Ishikawa (cell line): ENCODE results near the gene TMEM89.

Source experiments
- CEBPB ChIP-seq: IDR thresholded peaks from 2 replicates; pipeline ENCODE4 v1.6.1; 2012
- CREB1 ChIP-seq: IDR thresholded peaks from 2 replicates; pipeline ENCODE4 v1.6.1; 2012; ENCODE audit warnings: low read depth
- EGR1 ChIP-seq: IDR thresholded peaks from 2 replicates; pipeline ENCODE4 v1.6.1; 2012
- EP300 ChIP-seq: IDR thresholded peaks from 2 replicates; pipeline ENCODE4 v1.6.1; 2012; ENCODE audit warnings: borderline replicate concordance
- FOXM1 ChIP-seq: IDR thresholded peaks from 2 replicates; pipeline ENCODE4 v1.6.1; 2012; ENCODE audit warnings: low read depth, borderline replicate concordance
- MAX ChIP-seq: IDR thresholded peaks from 2 replicates; pipeline ENCODE4 v1.6.1; 2012
- NFIC ChIP-seq: IDR thresholded peaks from 2 replicates; pipeline ENCODE4 v1.6.1; 2012
- RAD21 ChIP-seq: IDR thresholded peaks from 2 replicates; pipeline ENCODE4 v1.6.1; 2012; ENCODE audit warnings: low read depth
- REST ChIP-seq: IDR thresholded peaks from 2 replicates; pipeline ENCODE4 v1.6.1; 2012; ENCODE audit warnings: low read depth, mild to moderate bottlenecking
- TAF1 ChIP-seq: IDR thresholded peaks from 2 replicates; pipeline ENCODE4 v1.6.1; 2012; ENCODE audit warnings: low read depth, mild to moderate bottlenecking
- TCF12 ChIP-seq: IDR thresholded peaks from 2 replicates; pipeline ENCODE4 v1.6.1; 2012; ENCODE audit warnings: low read depth
- TEAD4 ChIP-seq: IDR thresholded peaks from 2 replicates; pipeline ENCODE4 v1.6.1; 2012
- USF1 ChIP-seq: IDR thresholded peaks from 2 replicates; pipeline ENCODE4 v1.6.1; 2012
- YY1 ChIP-seq: IDR thresholded peaks from 2 replicates; pipeline ENCODE4 v1.6.1; 2012; ENCODE audit warnings: low read depth
- ZBTB7A ChIP-seq: IDR thresholded peaks from 2 replicates; pipeline ENCODE4 v1.6.1; 2012; ENCODE audit warnings: low read depth

The TMEM89 gene

GRCh38 chr3:48633256-48633655 lies 11.7 kb upstream of the TMEM89 start:
- no peak for TF ChIP-seq FOXM1
- no peak for TF ChIP-seq MAX
- TF ChIP-seq TAF1 = no peak
- no peak for TF ChIP-seq EP300

- no peak for TF ChIP-seq TAF1
- TF ChIP-seq ZBTB7A = no peak
- no peak for TF ChIP-seq EP300
- TF ChIP-seq USF1 = no peak
- no peak for TF ChIP-seq TEAD4
- TF ChIP-seq REST = no peak
- TF ChIP-seq CEBPB = no peak
- TF ChIP-seq FOXM1 = no peak
- TF ChIP-seq EGR1 = no peak
- no peak for TF ChIP-seq RAD21
- no peak for TF ChIP-seq NFIC
- TF ChIP-seq CREB1 = no peak
- no peak for TF ChIP-seq TCF12
- TF ChIP-seq YY1 = no peak
- TF ChIP-seq MAX = no peak
Measured at GRCh38 chr3:48631516-48632448, 10.2 kb upstream of the TMEM89 start.

- TF ChIP-seq REST (no peak), EGR1 (no peak), CEBPB (no peak), MAX (no peak), RAD21 (no peak), NFIC (no peak), TCF12 (no peak), CREB1 (no peak), TEAD4 (no peak), ZBTB7A (no peak), EP300 (no peak), YY1 (no peak), USF1 (no peak), TAF1 (no peak)
Measured at GRCh38 chr3:48630833-48631232, 9.3 kb upstream of the TMEM89 start.

- TF ChIP-seq TCF12 (no peak), REST (no peak), MAX (no peak), CEBPB (no peak)
Measured at GRCh38 chr3:48630407-48630806, 8.8 kb upstream of the TMEM89 start.
